GM21737 (cell line): ENCODE results near the gene SENP1.
"Not testable (repeated sequence)": the region's sequence is repeated elsewhere in the genome, so short reads cannot be mapped to it uniquely, and the experiment has no call there.

ENCODE experiments used
- ATAC-seq: cut with Tn5 transposase; IDR thresholded peaks from one replicate; pipeline ENCODE4 v1.9.1; 2021; ENCODE audit warnings: mild to moderate bottlenecking, moderate library complexity; ENCODE audit not compliant: unreplicated experiment

The SENP1 gene

DNA sequence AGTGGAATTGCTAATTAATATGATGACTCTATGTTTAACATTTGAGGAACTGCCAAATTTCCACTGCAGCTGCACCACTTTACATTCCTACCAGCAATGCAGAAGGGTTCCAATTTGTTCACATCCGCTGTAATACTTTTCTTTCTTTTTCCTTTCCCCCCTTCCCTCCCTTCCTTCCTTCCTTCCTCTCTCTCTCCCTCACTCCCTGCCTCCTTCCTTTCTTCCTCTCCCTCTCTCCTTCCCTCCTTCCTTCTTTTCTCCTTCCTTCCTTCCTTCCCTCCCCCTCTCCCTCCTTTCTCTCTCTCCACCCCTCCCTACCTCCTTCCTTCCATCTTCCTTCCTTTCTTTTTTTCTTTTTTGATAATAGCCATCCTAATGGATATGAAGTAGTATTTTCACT lies 10.1 kb upstream of the SENP1 start:
- ATAC-seq = no peak

DNA sequence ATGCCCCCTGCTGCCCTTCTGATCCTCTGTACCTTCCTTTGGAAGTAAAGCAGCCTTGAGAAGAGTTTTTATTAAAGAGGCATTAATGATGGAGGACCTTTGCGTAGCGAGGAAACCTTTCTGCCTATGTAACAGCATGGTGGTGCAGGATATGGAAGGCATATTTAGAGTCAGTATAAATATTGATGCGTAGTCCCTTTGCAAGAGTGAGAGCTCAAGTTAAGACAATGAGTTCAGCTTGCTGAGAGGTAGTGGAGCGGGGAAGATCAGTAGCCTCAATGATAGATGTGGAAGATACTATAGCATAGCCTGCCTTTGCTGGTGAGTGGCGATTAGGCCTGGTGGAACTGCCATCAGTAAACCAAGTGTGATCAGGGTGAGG lies 5.4 kb upstream of the SENP1 start:
- ATAC-seq = not testable (repeated sequence)

DNA sequence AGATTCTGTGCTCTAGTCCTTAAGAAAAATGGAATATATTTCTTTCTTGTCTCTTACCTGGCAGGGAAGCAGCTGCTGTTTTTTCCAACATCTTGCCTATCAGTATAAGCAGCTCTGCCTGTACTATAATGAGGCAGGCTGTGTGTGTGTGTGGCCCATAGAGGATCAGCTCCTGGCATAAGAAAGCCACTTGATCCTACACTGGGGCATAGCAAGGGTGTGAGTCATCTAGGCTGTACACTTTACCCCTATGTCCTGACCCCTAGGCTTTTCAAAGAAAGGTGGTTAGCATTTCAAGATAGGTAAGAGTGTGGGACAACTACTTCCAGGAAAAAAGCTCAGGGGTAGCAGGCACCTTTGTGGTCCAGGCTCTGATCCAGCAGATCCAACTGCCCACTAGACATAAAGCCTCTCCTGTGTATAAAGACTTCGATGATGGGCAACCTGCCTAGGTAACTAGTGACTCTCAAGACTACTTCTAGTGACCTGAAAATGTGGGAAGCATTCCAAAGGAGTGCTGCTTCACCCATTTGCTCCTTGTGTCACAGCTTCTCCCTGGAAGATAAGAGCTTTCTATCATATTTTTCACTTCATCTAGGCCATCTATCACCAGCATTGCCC lies 4.9 kb upstream of the SENP1 start:
- ATAC-seq = no peak

DNA sequence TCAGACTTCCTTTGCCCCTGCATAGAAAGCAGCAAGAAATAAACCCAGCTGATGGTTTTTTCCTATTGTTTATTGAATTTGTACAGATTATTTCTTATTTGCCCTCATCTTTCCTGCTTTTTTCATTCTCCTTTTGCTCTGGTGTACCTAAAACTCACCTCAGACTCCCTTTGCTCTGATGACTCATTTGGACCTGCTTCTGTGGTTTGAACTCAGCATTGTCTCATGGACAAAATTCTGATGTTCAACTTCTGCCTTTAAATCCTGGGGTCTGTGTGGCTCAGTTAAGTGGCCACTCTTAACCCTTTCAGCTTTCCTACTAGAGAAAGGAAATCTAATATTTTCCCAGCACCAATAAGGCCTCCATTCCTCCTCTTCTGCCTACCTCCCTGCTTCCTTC lies 3.5 kb upstream of the SENP1 start:
- no peak for ATAC-seq

DNA sequence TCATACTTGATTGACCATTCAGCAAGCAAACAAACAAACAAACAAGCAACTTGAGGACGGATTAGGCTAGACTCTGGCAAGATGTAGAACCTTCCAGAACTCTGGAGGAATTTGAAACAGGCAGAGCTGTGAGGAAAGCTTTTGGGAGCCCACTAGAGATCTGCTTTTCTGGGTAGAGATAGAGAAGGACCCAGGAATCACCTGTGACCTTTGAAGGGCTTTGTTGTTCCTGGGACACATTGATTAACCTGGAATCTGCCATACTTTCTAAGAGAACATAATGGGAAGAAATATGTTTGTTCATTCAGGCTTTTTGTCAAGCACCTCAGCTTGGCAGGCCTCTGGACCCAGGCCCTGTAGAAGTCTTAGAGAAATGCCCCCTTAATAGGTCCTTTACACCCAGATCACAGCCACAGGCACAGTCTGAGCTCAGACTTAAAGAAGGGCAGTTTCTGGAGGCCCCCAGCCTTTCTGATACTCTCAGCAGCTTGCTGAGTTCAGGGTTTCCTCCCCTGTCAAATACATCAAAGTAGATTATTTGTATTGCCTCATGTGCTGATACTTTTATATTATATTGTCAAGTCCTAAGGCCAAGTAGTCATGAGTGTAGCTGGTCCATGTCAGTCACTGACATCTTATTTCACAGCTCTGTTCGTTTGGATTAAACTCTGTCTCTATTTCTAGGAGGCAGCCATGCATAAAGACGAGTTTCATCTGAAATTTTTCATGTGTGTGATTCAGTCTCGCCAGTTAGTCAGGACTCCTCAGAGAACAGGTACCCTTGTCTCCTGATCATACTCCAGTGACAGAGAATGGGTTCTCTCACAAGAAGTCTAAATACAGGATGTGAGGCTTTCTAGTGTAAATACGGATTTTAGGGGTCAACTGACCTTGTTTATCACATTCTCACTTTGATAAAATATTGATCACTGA lies 1.1 kb upstream of the SENP1 start:
- no peak for ATAC-seq

DNA sequence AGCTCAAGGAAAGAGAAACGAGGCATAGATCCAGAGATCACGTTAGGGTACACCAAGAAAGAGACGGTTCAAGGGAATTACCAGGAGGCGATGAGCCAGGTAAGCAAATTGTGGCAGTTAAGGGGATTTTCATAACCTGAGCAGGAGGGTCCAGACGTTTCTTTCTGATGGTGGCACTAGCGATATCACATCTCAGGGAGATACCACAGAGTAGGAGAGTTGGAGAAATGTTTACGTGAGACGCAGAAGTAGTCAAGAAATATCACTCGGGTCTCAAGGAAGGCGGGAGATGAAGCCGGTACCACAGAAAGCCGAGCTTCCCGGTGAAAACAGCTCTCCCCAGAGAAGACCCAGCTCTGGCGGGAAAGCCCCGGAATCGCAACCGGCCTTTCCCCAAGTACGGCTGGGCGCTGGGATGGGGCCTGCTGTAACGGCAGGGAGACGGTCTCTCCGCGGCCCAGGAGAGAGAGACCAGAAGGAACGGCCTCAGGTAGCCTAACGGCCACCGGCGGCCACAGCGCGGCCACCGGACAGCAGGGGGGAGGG lies 485 bp downstream of the SENP1 start:
- peak; percentile 36 for ATAC-seq

DNA sequence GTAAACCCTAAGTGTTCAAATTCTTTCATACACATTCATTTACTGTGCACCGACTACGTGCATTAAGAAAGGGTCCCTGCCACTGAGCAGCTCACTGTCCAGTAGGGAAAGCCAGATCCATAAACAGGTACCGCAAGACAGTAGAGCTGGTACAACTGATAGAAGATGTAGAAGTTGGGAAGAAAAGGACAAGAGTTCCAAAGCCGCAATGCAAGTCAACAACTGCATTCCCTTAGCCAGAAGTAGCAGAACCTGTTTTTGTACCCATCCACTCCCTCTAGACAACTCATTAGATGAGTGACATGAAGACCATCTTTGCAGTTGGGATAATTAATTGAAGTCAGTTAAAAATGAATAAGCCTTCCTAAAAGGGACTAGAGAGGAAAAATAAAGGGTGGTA lies 1.3 kb downstream of the SENP1 start:
- no peak for ATAC-seq

DNA sequence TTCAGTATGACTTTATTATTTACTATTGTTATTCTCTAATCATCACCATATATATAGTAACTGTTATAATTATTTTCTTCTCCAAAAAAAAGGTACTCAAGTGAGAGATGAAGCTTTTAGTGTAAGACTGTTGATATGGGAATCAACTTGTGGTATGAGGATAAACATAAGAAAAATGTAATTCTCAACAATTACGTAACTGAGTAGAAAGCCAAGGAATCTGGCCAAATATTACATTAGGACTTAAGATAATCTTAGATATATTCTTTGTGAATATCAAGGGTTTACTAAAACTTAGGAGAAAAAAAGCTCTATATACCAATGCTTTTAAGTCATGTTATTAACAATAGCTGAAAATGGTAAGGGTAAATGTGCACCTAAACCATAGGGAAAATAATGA lies 13.3 kb downstream of the SENP1 start:
- no peak for ATAC-seq

DNA sequence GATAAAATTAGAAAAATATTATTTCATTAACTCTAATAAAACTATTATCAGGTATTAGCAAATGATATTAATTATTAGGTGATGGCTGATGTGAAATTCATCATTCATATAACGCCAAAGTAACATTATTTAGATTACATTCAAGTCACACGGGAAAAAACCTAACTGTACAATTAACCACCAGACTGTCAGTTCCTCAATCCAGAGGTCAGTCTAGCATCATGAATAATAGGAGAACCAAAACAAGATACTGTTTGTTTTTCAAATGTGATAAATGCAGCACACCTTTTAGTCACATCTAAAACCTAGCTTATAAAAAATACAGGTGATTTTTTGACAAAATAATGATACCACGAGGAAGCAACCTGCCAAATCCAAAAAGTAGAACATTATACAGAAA lies 19.6 kb downstream of the SENP1 start:
- no peak for ATAC-seq

DNA sequence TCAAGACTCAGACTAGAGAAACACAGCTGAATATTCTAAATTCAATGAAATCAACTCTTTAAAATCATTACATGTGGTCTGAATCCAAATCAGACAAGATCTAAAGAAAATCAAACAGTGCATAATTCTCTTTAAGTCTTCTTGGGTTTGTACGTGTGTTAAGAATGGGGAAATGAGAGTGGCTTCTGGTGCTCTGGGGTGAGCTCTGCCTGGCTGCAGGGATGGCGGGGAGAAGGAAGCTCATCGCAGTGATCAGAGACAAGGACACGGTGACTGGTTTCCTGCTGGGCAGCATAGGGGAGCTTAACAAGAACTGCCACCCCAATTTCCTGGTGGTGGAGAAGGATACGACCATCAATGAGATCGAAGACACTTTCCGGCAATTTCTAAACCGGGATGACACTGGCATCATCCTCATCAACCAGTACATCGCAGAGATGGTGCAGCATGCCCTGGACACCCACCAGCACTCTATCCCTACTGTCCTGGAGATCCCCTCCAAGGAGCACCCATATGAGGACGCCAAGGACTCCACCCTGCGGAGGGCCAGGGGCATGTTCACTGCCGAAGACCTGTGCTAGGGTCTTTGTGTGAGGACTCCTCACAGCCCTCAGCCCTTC lies 20.9 kb downstream of the SENP1 start:
- no peak for ATAC-seq

DNA sequence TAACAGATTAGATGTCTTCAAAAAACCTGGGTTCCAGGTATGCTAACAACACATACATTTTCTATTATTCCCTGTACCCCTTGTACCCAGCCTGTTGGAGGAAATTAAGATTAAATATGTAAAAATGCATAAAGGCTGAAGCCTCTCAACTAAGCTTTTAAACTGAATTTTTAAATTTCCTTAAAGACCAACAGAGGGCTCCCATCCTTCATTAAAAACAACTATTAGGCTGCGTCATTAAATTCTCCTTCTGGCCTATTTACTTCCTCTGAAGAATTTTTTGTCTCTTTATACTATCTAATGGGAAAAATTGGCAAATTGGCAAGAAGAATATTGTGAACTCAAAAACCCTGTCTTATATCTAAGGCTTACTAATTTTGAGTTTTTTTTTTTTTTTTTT lies 21.8 kb downstream of the SENP1 start:
- ATAC-seq = no peak

DNA sequence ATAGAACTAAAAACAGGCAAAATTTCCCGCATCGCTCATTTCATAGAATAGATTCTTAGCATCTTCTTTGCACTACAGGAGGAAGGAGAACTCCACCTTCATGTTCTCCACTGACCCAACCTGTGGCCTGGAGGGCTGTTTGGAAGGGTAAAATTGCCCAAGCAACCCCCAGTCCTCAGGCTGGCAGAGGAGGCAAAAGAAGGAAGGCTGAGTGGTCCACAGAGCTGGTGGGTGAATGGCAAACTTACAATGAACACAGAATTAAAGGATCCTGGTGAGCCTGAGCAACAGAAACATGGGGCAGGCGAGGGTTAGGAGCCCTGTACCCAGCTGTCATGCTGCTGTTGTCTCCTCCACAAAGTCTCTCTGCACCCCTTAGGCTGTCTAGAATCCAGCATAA lies 25.1 kb downstream of the SENP1 start:
- no peak for ATAC-seq

DNA sequence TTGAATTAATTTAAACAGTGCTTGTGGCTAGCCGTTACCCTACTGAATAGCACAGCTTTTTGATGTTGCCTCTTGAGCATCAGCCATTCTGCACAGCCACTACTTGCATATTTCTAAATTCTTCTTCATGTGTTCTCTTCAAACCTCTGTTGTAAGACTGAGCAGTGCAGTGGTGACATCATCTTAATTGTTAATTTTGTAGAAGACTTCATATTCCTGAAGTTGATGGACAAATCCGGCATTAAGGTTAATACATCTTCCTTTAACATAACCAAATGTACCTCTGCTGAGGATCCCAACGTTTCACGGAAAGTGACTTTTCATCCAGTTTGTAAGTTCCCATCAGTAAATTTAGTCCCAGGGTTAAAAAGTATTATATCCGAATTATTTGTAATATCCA lies 25.6 kb downstream of the SENP1 start:
- ATAC-seq = no peak

DNA sequence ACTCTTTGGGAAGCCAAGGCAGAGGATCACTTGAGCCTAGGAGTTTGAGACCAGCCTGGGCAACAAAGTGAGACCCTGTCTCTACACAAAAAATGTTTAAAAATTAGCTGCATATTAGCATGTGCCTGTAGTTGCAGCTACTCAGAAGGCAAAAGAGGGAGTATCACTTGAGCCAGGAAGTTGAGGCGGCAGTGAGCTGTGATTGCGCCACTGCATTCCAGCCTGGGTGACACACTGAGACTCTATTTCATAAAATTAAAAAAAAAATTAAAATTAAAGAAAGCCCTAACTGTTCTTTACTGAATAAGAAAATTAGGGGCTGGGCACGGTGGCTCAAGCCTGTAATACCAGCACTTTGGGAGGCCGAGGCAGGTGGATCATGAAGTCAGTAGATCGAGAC lies 27.0 kb downstream of the SENP1 start:
- ATAC-seq = no peak

DNA sequence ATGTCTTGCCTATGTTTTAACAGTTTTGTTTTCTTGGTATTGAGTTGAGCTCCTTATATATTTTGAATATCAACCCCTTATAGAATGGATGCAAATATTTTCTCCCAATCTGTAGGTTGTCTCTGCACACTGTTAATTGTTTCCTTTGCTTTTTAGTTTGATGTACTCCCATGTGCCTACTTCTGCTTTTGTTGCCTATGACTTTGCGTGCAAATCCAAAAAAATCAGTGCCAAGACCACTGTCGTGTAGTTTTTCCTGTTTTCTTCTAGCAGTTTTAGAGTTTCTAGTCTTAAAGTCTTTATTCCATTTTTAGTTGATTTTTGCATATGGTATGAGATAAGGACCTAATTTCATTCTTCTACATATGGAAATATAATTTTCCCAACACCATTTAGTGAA lies 28.8 kb downstream of the SENP1 start:
- ATAC-seq = no peak

DNA sequence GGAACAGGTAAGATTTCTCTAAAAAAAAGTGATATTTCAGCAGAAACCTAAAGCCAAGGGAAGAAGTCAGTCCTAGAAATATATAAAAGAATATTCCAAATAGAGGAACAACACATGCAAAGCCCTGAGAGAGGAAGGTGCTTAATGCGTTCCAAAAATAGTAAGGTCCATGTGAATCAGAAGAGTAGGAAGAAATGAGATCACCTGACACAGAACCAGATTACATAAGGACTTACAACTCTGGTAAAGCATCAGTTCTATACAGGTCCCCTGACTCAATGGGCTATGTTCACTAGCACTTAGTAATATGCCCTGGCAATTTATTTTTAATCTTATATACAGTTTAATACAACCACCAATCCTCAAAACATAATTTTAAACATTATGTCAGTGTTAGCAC lies 30.0 kb downstream of the SENP1 start:
- ATAC-seq = no peak

DNA sequence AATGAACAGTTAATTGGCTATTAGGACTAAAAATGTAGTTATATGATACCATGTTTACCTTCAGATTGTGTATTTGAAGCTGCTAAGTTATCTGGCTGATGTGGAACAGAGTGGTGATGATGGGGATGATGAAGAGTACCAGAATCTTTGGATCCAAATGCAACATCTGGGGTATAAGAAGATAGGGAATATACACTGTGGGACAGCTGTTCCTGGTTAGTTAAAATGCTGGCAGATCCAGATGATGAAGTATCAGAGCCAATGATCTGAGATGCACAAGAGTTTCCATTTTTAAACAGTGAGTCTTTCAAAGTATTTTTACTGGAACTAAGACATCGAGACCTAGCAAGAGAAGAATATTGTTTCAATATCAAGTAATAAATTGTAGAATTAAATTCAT lies 31.6 kb downstream of the SENP1 start:
- ATAC-seq = no peak

DNA sequence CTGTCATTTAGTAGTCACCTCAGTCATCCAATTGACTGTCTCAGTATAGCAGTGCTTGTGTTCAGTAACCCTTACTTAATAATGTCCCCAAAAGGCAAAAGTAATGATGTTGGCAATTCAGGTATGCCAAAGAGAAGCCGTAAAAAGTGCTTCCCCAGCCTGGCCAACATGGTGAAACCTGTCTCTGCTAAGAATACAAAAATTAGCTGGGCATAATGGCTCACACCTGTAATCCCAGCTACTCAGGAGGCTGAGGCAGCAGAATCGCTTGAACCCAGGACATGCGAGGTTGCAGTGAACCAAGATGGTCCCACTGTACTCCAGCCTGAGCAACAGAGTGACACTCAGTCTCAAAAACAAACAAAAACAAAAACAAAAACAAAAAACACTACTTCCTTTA lies 33.6 kb downstream of the SENP1 start:
- no peak for ATAC-seq

DNA sequence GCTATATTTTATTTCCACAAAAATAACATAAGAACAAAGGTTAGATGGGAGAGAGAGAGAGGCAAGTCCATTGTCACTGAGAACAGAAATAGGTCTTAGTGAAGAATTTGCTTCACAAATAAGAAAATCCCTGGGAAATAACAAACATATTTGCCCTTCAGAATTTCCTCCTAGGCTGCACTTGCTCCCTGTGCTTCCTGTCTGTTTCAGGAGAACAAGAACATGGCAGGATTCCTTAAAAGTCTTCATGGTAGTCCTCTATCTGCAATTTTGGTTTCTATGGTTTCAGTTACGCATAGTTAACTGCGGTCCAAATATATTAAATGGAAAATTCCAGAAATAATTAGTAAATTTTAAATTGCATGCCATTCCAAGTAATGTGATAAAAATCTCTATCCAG lies 34.1 kb downstream of the SENP1 start:
- ATAC-seq = no peak

DNA sequence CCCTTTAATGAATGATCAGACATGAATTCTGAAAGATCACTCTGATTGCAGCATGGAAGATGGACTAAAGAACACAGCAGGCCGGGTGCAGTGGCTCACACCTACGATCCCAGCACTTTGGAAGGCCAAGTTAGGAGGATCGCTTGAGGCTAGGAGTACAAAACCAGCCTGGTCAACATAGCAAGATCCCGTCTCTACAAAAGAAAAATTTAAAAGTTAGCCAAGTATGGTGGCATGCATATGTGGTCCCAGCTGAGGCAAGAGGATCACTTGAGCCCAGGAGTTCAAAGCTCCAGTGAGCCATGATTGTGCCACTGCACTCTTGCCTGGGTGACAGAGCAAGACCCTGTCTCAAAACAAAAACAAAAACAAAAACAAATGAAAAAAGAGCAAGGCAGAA lies 35.1 kb downstream of the SENP1 start:
- no peak for ATAC-seq

DNA sequence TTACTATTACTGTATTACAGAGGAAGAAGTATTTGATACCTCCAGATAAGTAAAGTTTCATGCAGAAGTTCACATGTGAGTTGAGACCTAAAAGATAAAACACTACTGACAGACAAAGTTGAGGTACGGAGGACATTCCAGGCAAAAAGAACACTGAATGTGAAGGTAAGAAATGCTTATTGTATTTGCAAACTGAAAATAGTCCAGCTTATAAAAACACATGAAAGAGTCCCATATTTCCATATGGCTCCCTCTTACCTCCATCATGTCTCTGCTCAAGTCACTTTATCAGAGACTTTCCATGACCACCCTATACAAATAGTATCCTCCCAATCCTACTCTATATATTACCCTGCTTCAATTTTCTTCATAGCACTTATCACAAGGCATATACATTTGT lies 35.8 kb downstream of the SENP1 start:
- no peak for ATAC-seq

DNA sequence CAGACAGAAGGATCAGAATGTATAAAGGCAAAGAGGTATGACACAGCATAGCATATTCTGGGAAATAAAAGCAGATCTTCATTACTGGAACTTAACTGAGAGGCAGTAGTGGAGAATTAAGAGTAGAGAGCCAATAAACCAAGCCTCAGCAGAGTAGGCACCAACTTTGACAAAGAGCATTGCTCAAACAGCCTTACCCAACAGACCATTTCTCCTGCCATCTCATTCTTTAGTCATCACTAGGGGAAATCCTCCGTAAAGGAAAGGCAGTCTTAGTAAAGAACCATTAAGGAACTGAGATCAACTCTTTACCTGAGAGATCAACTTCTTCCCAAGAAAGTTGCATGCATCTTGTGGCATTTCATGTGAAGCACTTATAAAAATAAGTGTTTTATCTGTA lies 36.6 kb downstream of the SENP1 start:
- no peak for ATAC-seq
